Measurements from ENCODE around the gene QRSL1. TPM values are rescaled to one million over a fixed set of nuclear protein-coding genes. Genes with fewer than 3 reads are reported as not detected.

Gene QRSL1
- total and polyA plus RNA-seq, 9 of the 15 experiments (the other 6 are each of a cell fraction or from before 2014, with no cell fraction given) = 14.6 to 31.5 (median 23.0) TPM

- intact Hi-C loops (cut with micrococcal nuclease) (no loop called here), in situ Hi-C loops (cut with MboI) (no loop called here)
- no peaks in the 10 kb centered on the region for H4K20me1 ChIP-seq (replicated peaks; ENCODE audit: control insufficient read depth, insufficient read depth, low read length)
- H3K4me2 ChIP-seq (ENCODE audit: insufficient read depth, low read length) = no peak overlapping the region
- no peak for DNase-seq (ENCODE audit: extremely low read depth in 1 of 4, low spot score in 3 of 4)
- no peaks in the 10 kb centered on the region for H3K9me3 ChIP-seq (replicated peaks; ENCODE audit: control insufficient read depth, insufficient read depth, low read depth, low read length)
- no peak for TF ChIP-seq ZNF586 (CRISPR knock-in tag; conservative IDR thresholded peaks at IDR 0.05)
- no peak for TF ChIP-seq ZNF311 (CRISPR knock-in tag; IDR thresholded peaks at IDR 0.05)
- TF ChIP-seq CTCF (IDR thresholded peaks at IDR 0.05 in 2 of 3, conservative IDR thresholded peaks at IDR 0.05 in 1 of 3; ENCODE audit: insufficient read depth in 2 of 3, low read depth in 1 of 3, low read length in 3 of 3) = no peak
- no peak for TF ChIP-seq HMG20A (CRISPR knock-in tag; conservative IDR thresholded peaks at IDR 0.05)
- TF ChIP-seq TAF9B (IDR thresholded peaks at IDR 0.05; ENCODE audit: partially characterized antibody) = no peak
- TF ChIP-seq ZNF124 (CRISPR knock-in tag; IDR thresholded peaks at IDR 0.05) = no peak
- TF ChIP-seq MAZ (CRISPR knock-in tag; conservative IDR thresholded peaks at IDR 0.05 in 1 of 2, IDR thresholded peaks at IDR 0.05 in 1 of 2) = no peak
- TF ChIP-seq RBM17 (IDR thresholded peaks at IDR 0.05; ENCODE audit: borderline replicate concordance, low read depth, low read length) = no peak
- no peak for TF ChIP-seq SAFB (IDR thresholded peaks at IDR 0.05; ENCODE audit: borderline replicate concordance, low read depth, low read length)
- no peak for TF ChIP-seq HOXB6 (CRISPR knock-in tag; IDR thresholded peaks at IDR 0.05; ENCODE audit: borderline replicate concordance)
- TF ChIP-seq NR4A1 (CRISPR knock-in tag; IDR thresholded peaks at IDR 0.05) = no peak
- no peak for TF ChIP-seq NR4A1 (tag; IDR thresholded peaks at IDR 0.05)
- no peak for TF ChIP-seq E2F6 (IDR thresholded peaks at IDR 0.05; ENCODE audit: borderline replicate concordance in 1 of 2, extremely low read depth in 1 of 2, insufficient read depth in 1 of 2, insufficient read length in 1 of 2, low read depth in 1 of 2, low read length in 1 of 2, poor library complexity in 1 of 2, severe bottlenecking in 1 of 2)
- no peak for TF ChIP-seq HNRNPLL (IDR thresholded peaks at IDR 0.05; ENCODE audit: low read depth, low read length, poor library complexity, severe bottlenecking)
- no peak for TF ChIP-seq ZNF263 (CRISPR knock-in tag; IDR thresholded peaks at IDR 0.05; ENCODE audit: borderline replicate concordance)
- TF ChIP-seq ESRRA (IDR thresholded peaks at IDR 0.05; ENCODE audit: borderline replicate concordance, low read depth) = no peak
- no peaks in the 10 kb centered on the region for H3K4me1 ChIP-seq (replicated peaks in 1 of 2; ENCODE audit: control insufficient read depth in 2 of 2, insufficient read depth in 2 of 2, low read length in 2 of 2)
- no peak for FAIRE-seq
- H3K4me3 ChIP-seq = no peak overlapping the region
- no peaks in the 10 kb centered on the region for H3K36me3 ChIP-seq (ENCODE audit: control insufficient read depth, insufficient read depth, low read length)
- H3K27ac ChIP-seq (ENCODE audit: extremely low read depth, low read depth, low read length) = no peak overlapping the region
- H3K27me3 ChIP-seq (ENCODE audit: control insufficient read depth in 2 of 2, insufficient read depth in 2 of 2, low read length in 2 of 2) = peaks cover 10 to 12% of the 10 kb centered on the region in 2 experiments; a peak in 4 of 5 replicates
- no peak overlapping the region for H3K9ac ChIP-seq (ENCODE audit: insufficient read depth in 1 of 2, low read depth in 2 of 2, low read length in 2 of 2)
- no peak overlapping the region for H2AFZ ChIP-seq (ENCODE audit: low read depth, low read length)
- POLR2A ChIA-PET = no interaction called here
- WGBS (ENCODE audit: insufficient coverage, low coverage, missing lambda C conversion rate) = 30% methylated on average over 6 of the region's 6 CpGs
- CTCF ChIA-PET (ENCODE audit: low intra/inter-chr PET ratio) = no interaction called here
- no peaks in the 10 kb centered on the region for H3K79me2 ChIP-seq (ENCODE audit: control insufficient read depth, insufficient read depth, low read length)
- no TSS peak for BruUV-seq (replicated peaks)
- no peaks in the 10 kb centered on the region for H3K9me1 ChIP-seq (ENCODE audit: control insufficient read depth, insufficient read depth, low read length)
- no peak for ATAC-seq
These were observed 62.9 kb downstream of the QRSL1 start for GRCh38 chr6:106692112-106692818.

All from K562 (cell line).